ENCODE results near the gene TES.

Gene TES

DNA sequence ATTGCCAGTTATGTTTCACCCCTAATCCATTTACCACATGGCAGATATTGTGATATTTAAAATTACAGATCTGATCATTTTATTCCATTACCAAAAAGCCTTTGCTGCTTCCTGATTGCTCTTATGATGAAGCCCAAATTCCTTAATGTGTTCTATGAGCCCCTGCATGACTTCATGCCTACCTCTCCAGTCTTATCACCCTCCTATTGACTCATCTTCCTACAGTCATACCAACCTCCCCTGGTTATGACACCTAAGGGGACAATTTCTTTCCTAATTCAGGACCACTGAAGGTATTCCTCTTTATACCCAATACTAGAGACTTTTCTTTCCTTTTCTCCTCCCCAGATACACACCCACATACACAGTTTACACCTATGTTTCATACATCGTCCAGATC is 36.0 kb downstream of the TES start:
- TF ChIP-seq CTCF (IDR thresholded peaks at IDR 0.05; ENCODE audit: insufficient read depth, low read depth, low read length, missing control alignments), result no peak
- DNase-seq (ENCODE audit: low read depth), result no peak
- H3K4me3 ChIP-seq (ENCODE audit: low read depth, low read length), result no peak overlapping the region

GRCh38 chr7:116249969-116250553 is 39.7 kb downstream of the TES start:
- H3K4me3 ChIP-seq (ENCODE audit: low read depth, low read length), result no peak overlapping the region
- peak; percentile 33 for TF ChIP-seq CTCF (IDR thresholded peaks at IDR 0.05; ENCODE audit: insufficient read depth, low read depth, low read length, missing control alignments)
- peak; percentile 48 for DNase-seq (ENCODE audit: low read depth)

GRCh38 chr7:116251675-116252074 is 41.3 kb downstream of the TES start:
- TF ChIP-seq CTCF (IDR thresholded peaks at IDR 0.05; ENCODE audit: insufficient read depth, low read depth, low read length, missing control alignments), result no peak
- no peak for DNase-seq (ENCODE audit: low read depth)
- H3K4me3 ChIP-seq (ENCODE audit: low read depth, low read length), result no peak overlapping the region

DNA sequence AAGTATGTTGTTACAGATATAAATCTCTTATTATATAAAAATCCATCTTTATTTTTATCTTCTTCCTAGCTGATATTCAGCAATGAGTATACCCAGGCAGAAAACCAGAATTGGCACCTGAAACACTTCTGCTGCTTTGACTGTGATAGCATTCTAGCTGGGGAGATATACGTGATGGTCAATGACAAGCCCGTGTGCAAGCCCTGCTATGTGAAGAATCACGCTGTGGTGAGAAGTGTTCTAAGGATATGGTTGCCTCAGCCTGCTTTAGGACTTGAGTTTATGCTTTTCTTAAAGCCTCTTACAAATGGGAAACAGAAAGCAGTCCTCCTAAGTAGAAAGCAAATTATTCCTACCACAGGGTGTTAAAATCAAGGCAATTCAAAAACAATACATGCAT is 41.9 kb downstream of the TES start:
- DNase-seq (ENCODE audit: low read depth), result no peak
- no peak for TF ChIP-seq CTCF (IDR thresholded peaks at IDR 0.05; ENCODE audit: insufficient read depth, low read depth, low read length, missing control alignments)

DNA sequence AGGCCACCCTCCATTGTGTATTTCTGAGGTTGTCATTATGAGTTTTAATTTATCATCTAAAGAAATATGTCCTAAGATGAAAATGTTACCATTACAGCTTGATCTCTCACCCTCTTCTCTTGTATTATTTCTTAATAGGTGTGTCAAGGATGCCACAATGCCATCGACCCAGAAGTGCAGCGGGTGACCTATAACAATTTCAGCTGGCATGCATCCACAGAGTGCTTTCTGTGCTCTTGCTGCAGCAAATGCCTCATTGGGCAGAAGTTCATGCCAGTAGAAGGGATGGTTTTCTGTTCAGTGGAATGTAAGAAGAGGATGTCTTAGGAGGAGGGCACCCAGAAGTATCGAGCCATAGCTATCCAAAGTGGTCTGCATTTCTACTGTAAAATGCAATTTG is 46.8 kb downstream of the TES start:
- TF ChIP-seq CTCF (IDR thresholded peaks at IDR 0.05; ENCODE audit: insufficient read depth, low read depth, low read length, missing control alignments), result no peak
- DNase-seq (ENCODE audit: low read depth), result no peak
- H3K4me3 ChIP-seq (ENCODE audit: low read depth, low read length), result no peak overlapping the region

More for the DNA sequence above, 41.9 kb downstream of the TES start:
- no peak overlapping the region for H3K4me3 ChIP-seq (ENCODE audit: low read depth, low read length)

DNA sequence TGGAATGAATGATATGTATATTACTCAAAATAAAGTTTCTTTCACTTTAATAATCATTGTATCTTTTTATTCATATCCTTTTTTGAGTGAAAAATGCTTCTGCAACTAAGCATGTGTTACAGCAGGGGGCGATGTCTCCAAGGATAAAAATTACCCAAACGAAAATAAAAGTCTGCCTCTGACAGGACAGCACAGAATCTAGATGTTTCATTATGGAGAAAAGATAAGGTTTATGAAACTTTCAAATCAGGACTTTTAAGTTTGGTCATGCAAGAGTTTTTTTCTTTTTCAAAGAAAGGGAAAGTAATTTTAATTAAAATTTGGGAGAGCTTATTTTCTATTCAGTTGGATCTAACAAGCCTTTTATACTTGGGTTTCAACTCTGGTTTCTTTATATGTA is 48.4 kb downstream of the TES start:
- TF ChIP-seq CTCF (IDR thresholded peaks at IDR 0.05; ENCODE audit: insufficient read depth, low read depth, low read length, missing control alignments), result peak; percentile 57
- DNase-seq (ENCODE audit: low read depth), result peak; percentile 70
- no peak overlapping the region for H3K4me3 ChIP-seq (ENCODE audit: low read depth, low read length)

Data from GM12865 (cell line).